HEK293 (cell line): ENCODE results near the gene U2SURP.
A peak's percentile ranks its signal among the peaks of the same experiment; 100 is the strongest.

Experiments
- ELK4 ChIP-seq: IDR thresholded peaks from 2 replicates; pipeline ENCODE4 v1.6.1; 2011; ENCODE audit warnings: mild to moderate bottlenecking, low read depth, low read length, borderline replicate concordance
- KLF16 ChIP-seq: fragments of 450-650 bp; formaldehyde crosslinking; IDR thresholded peaks from 2 replicates; pipeline ENCODE4 v1.5.1; 2017; ENCODE audit warnings: missing biosample characterization, missing genetic modification characterization
- REPIN1 ChIP-seq: fragments of 450-650 bp; formaldehyde crosslinking; IDR thresholded peaks from 2 replicates; pipeline ENCODE4 v1.5.1; 2017; ENCODE audit warnings: missing biosample characterization, missing genetic modification characterization, low read depth
- SP2 ChIP-seq: fragments of 450-650 bp; formaldehyde crosslinking; IDR thresholded peaks from 2 replicates; pipeline ENCODE4 v1.5.1; 2016; ENCODE audit warnings: missing biosample characterization, missing genetic modification characterization
- SP3 ChIP-seq: fragments of 450-650 bp; formaldehyde crosslinking; IDR thresholded peaks from 2 replicates; pipeline ENCODE4 v1.5.1; 2016; ENCODE audit warnings: missing biosample characterization, missing genetic modification characterization
- TSHZ1 ChIP-seq: fragments of 450-650 bp; formaldehyde crosslinking; IDR thresholded peaks from 2 replicates; pipeline ENCODE4 v1.5.1; 2016; ENCODE audit warnings: missing biosample characterization, missing genetic modification characterization, borderline replicate concordance
- ZBTB44 ChIP-seq: fragments of 450-650 bp; IDR thresholded peaks from 2 replicates; pipeline ENCODE4 v1.5.1; 2018; ENCODE audit warnings: missing biosample characterization, mild to moderate bottlenecking, missing genetic modification characterization
- ZBTB6 ChIP-seq: fragments of 450-650 bp; formaldehyde crosslinking; IDR thresholded peaks from 2 replicates; pipeline ENCODE4 v1.5.1; 2017; ENCODE audit warnings: missing biosample characterization, missing genetic modification characterization
- ZNF10 ChIP-seq: fragments of 450-650 bp; formaldehyde crosslinking; IDR thresholded peaks from 2 replicates; pipeline ENCODE4 v1.5.1; 2017; ENCODE audit warnings: missing biosample characterization, missing genetic modification characterization
- ZNF114 ChIP-seq: fragments of 450-650 bp; formaldehyde crosslinking; IDR thresholded peaks from 2 replicates; pipeline ENCODE4 v1.5.0; 2017; ENCODE audit warnings: missing biosample characterization, missing genetic modification characterization
- ZNF146 ChIP-seq: fragments of 450-650 bp; formaldehyde crosslinking; IDR thresholded peaks from 2 replicates; pipeline ENCODE4 v1.5.1; 2016; ENCODE audit warnings: missing biosample characterization, missing genetic modification characterization
- ZNF169 ChIP-seq: fragments of 450-650 bp; formaldehyde crosslinking; IDR thresholded peaks from 2 replicates; pipeline ENCODE4 v1.5.1; 2016; ENCODE audit warnings: missing biosample characterization, missing genetic modification characterization
- ZNF202 ChIP-seq: fragments of 450-650 bp; formaldehyde crosslinking; IDR thresholded peaks from 2 replicates; pipeline ENCODE4 v1.5.1; 2016; ENCODE audit warnings: missing biosample characterization, missing genetic modification characterization, borderline replicate concordance
- ZNF302 ChIP-seq: fragments of 450-650 bp; formaldehyde crosslinking; IDR thresholded peaks from 2 replicates; pipeline ENCODE4 v1.5.1; 2016; ENCODE audit warnings: missing biosample characterization, missing genetic modification characterization, low read depth
- ZNF426 ChIP-seq: fragments of 450-650 bp; formaldehyde crosslinking; IDR thresholded peaks from 2 replicates; pipeline ENCODE4 v1.5.1; 2017; ENCODE audit warnings: missing biosample characterization, missing genetic modification characterization, mild to moderate bottlenecking, inconsistent platforms, moderate library complexity
- ZNF626 ChIP-seq: fragments of 450-650 bp; sonication (Bioruptor Pico); formaldehyde crosslinking; IDR thresholded peaks from 2 replicates; pipeline ENCODE4 v1.5.1; 2018; ENCODE audit warnings: missing biosample characterization, missing genetic modification characterization, inconsistent platforms
- TF ChIP-seq, protein P1 (sequence below): fragments of 450-650 bp; formaldehyde crosslinking; IDR thresholded peaks from 2 replicates; pipeline ENCODE4 v1.5.1; 2016; ENCODE audit warnings: missing biosample characterization, missing genetic modification characterization
- TF ChIP-seq, protein P2 (sequence below): fragments of 450-650 bp; formaldehyde crosslinking; IDR thresholded peaks from 2 replicates; pipeline ENCODE4 v1.5.1; 2016; ENCODE audit warnings: missing biosample characterization, missing genetic modification characterization
- TF ChIP-seq, protein P3 (sequence below): fragments of 450-650 bp; formaldehyde crosslinking; conservative IDR thresholded peaks from 2 replicates; pipeline ENCODE4 v1.5.1; 2016; ENCODE audit warnings: low read depth, missing biosample characterization, missing genetic modification characterization
- TF ChIP-seq, protein P4 (sequence below): fragments of 450-650 bp; formaldehyde crosslinking; IDR thresholded peaks from 2 replicates; pipeline ENCODE4 v1.5.1; 2016; ENCODE audit warnings: missing biosample characterization, missing genetic modification characterization

U2SURP gene

DNA sequence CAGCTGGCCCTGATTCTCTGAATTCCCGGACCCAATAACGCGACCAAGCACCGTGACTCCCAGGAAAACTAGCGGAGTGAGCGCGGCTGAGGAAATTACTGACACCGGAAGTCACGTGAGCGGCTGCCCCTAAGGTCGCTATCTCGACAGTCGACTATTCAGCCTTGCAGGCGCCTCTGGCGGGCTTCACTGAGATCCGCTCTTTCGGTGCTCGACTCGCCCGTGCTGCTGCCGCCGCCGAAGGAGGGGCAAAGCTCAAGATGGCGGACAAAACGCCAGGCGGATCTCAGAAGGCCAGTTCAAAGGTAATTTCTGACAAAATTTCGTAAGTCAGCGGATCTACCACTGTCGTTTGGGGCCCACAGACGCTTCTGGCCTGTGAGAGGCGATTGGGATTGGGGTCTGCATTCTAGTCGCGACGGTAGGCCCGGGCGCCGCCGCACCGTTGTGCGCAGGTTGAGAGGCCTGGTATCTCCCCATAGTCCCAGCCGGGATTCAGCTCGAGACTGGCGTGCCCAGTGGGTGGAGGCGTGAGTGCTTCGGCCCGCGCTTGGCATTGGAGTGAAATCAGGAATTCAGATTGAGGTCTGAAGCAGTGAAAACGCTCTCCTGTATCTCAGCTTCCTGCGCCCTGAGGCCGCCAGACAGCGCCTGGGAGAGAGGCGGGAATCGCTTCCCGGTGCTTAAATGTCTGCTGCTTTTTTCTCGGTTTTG lies at the start of gene U2SURP (continued):
- TF ChIP-seq ZNF626 (tag by site-specific recombination) (no peak), ZBTB44 (tag by site-specific recombination) (peak; percentile 37; the same call in 1 of the 2 replicates), REPIN1 (tag by site-specific recombination) (no peak), ZBTB6 (no peak), ZNF169 (tag by site-specific recombination) (no peak), TSHZ1 (no peak), ZNF10 (tag by site-specific recombination) (no peak), KLF16 (tag by site-specific recombination) (peak; percentile 82; the same call in 1 of the 2 replicates), ELK4 (no peak), SP2 (tag by site-specific recombination) (peak; percentile 61), ZNF146 (tag by site-specific recombination) (no peak), ZNF302 (tag by site-specific recombination) (no peak), ZNF114 (no peak), ZNF426 (tag by site-specific recombination) (no peak), ZNF202 (tag by site-specific recombination) (no peak), SP3 (tag by site-specific recombination) (peak; percentile 81)
- TF ChIP-seq, protein P1, sequence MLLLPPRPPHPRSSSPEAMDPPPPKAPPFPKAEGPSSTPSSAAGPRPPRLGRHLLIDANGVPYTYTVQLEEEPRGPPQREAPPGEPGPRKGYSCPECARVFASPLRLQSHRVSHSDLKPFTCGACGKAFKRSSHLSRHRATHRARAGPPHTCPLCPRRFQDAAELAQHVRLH, result no peak; the same call in 1 of the 2 replicates
- TF ChIP-seq, protein P2, sequence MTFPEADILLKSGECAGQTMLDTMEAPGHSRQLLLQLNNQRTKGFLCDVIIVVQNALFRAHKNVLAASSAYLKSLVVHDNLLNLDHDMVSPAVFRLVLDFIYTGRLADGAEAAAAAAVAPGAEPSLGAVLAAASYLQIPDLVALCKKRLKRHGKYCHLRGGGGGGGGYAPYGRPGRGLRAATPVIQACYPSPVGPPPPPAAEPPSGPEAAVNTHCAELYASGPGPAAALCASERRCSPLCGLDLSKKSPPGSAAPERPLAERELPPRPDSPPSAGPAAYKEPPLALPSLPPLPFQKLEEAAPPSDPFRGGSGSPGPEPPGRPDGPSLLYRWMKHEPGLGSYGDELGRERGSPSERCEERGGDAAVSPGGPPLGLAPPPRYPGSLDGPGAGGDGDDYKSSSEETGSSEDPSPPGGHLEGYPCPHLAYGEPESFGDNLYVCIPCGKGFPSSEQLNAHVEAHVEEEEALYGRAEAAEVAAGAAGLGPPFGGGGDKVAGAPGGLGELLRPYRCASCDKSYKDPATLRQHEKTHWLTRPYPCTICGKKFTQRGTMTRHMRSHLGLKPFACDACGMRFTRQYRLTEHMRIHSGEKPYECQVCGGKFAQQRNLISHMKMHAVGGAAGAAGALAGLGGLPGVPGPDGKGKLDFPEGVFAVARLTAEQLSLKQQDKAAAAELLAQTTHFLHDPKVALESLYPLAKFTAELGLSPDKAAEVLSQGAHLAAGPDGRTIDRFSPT (tag by site-specific recombination), result peak; percentile 85
- TF ChIP-seq, protein P3, sequence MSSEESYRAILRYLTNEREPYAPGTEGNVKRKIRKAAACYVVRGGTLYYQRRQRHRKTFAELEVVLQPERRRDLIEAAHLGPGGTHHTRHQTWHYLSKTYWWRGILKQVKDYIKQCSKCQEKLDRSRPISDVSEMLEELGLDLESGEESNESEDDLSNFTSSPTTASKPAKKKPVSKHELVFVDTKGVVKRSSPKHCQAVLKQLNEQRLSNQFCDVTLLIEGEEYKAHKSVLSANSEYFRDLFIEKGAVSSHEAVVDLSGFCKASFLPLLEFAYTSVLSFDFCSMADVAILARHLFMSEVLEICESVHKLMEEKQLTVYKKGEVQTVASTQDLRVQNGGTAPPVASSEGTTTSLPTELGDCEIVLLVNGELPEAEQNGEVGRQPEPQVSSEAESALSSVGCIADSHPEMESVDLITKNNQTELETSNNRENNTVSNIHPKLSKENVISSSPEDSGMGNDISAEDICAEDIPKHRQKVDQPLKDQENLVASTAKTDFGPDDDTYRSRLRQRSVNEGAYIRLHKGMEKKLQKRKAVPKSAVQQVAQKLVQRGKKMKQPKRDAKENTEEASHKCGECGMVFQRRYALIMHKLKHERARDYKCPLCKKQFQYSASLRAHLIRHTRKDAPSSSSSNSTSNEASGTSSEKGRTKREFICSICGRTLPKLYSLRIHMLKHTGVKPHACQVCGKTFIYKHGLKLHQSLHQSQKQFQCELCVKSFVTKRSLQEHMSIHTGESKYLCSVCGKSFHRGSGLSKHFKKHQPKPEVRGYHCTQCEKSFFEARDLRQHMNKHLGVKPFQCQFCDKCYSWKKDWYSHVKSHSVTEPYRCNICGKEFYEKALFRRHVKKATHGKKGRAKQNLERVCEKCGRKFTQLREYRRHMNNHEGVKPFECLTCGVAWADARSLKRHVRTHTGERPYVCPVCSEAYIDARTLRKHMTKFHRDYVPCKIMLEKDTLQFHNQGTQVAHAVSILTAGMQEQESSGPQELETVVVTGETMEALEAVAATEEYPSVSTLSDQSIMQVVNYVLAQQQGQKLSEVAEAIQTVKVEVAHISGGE (tag by site-specific recombination), result peak; percentile 92
- TF ChIP-seq, protein P4, sequence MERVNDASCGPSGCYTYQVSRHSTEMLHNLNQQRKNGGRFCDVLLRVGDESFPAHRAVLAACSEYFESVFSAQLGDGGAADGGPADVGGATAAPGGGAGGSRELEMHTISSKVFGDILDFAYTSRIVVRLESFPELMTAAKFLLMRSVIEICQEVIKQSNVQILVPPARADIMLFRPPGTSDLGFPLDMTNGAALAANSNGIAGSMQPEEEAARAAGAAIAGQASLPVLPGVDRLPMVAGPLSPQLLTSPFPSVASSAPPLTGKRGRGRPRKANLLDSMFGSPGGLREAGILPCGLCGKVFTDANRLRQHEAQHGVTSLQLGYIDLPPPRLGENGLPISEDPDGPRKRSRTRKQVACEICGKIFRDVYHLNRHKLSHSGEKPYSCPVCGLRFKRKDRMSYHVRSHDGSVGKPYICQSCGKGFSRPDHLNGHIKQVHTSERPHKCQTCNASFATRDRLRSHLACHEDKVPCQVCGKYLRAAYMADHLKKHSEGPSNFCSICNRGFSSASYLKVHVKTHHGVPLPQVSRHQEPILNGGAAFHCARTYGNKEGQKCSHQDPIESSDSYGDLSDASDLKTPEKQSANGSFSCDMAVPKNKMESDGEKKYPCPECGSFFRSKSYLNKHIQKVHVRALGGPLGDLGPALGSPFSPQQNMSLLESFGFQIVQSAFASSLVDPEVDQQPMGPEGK (tag by site-specific recombination), result peak; percentile 26; the same call in 1 of the 2 replicates
